GM12878 (cell line): ENCODE results near the gene PDE6B. TPM values are rescaled to one million over a fixed set of nuclear protein-coding genes. Genes with fewer than 3 reads are reported as not detected.

ENCODE experiments used
- ATAC-seq: fragments of 200-7000 bp; cut with Tn5 transposase; 3 replicates; pipeline ENCODE4 v1.9.1; 2020; ENCODE audit warnings: mild to moderate bottlenecking, moderate library complexity
- BruUV-seq: library from RNA; stranded (reverse); fragments of 400-500 nt; replicated peaks from 2 replicates; lab custom pipeline; 2021; lab: Mats Ljungman, UMichigan
- CTCF ChIA-PET: fragments of 300-600 bp; sonication (Branson Sonifier 250); formaldehyde crosslinking; extraction: SDS; loops from one replicate; lab custom pipeline; 2021; ENCODE audit warnings: inconsistent platforms; lab: Yijun Ruan, JAX
- POLR2A ChIA-PET: fragments of 350-600 bp; formaldehyde crosslinking; extraction: SDS; loops from one replicate; lab custom pipeline; 2021; ENCODE audit warnings: inconsistent platforms; lab: Charles Lee
- RAD21 ChIA-PET: fragments of 300-600 bp; sonication (Branson Sonifier 250); formaldehyde crosslinking; loops from one replicate; lab custom pipeline; 2023; ENCODE audit warnings: antibody characterized with exemption; ENCODE audit not compliant: unreplicated experiment; lab: Charles Lee
- SMC1A ChIA-PET: fragments of 300-600 bp; sonication (Branson Sonifier 250); formaldehyde crosslinking; loops from one replicate; lab custom pipeline; 2023; ENCODE audit not compliant: unreplicated experiment, uncharacterized antibody; lab: Charles Lee
- DNase-seq: peaks from one replicate; pipeline ENCODE4 v3.0.0-alpha.2; 2011; ENCODE audit warnings: low read depth, low spot score
- FAIRE-seq: peaks from 3 replicates; lab custom pipeline; 2011; peaks lifted over from hg19 to GRCh38; lab: Jason Lieb, UNC
- H2AFZ ChIP-seq: 2 replicates; pipeline ENCODE4 v1.6.0; 2011; ENCODE audit warnings: low read depth, low read length, control low read depth; ENCODE audit not compliant: control insufficient read depth
- H3K27ac ChIP-seq: 2 replicates; pipeline ENCODE4 v1.5.1; 2011; ENCODE audit warnings: control low read depth; ENCODE audit not compliant: control insufficient read depth, insufficient read depth
- H3K27me3 ChIP-seq, 2 experiments: replicated peaks in 1 of 2; 2 replicates each; pipeline versions ENCODE4 v1.6.0 to v1.6.1; 2011; ENCODE audit warnings: low read length in 1 of 2; ENCODE audit not compliant: control insufficient read depth in 2 of 2, insufficient read depth in 2 of 2
- H3K36me3 ChIP-seq, 2 experiments: 2 replicates each; pipeline ENCODE4 v1.5.1; 2011; ENCODE audit warnings: low read length in 1 of 2; ENCODE audit not compliant: control insufficient read depth in 2 of 2, insufficient read depth in 2 of 2
- H3K4me1 ChIP-seq: 2 replicates; pipeline ENCODE4 v1.6.1; 2011; ENCODE audit warnings: mild to moderate bottlenecking, low read length, moderate library complexity, mixed read lengths; ENCODE audit not compliant: control insufficient read depth, insufficient read depth
- H3K4me2 ChIP-seq: 2 replicates; pipeline ENCODE4 v1.6.0; 2011; ENCODE audit warnings: control low read depth; ENCODE audit not compliant: control insufficient read depth, insufficient read depth
- H3K4me3 ChIP-seq: fragments of 200-600 bp; sonication (generic); 2 replicates; pipeline ENCODE4 v1.5.1; 2016
- H3K79me2 ChIP-seq: 2 replicates; pipeline ENCODE4 v1.6.0; 2011; ENCODE audit warnings: low read length; ENCODE audit not compliant: control insufficient read depth, insufficient read depth
- H3K9ac ChIP-seq: 2 replicates; pipeline ENCODE4 v1.8.0; 2011; ENCODE audit warnings: low read length, control low read depth, mixed read lengths; ENCODE audit not compliant: control insufficient read depth, insufficient read depth
- H3K9me3 ChIP-seq: replicated peaks from 3 replicates; pipeline ENCODE4 v1.5.1; 2011; ENCODE audit warnings: mild to moderate bottlenecking, low read length; ENCODE audit not compliant: control insufficient read depth, insufficient read depth
- H4K20me1 ChIP-seq: 2 replicates; pipeline ENCODE4 v1.6.0; 2011; ENCODE audit not compliant: control insufficient read depth, insufficient read depth
- BACH1 ChIP-seq: fragments of 450-650 bp; IDR thresholded peaks from 2 replicates; pipeline ENCODE4 v1.6.1; 2017; ENCODE audit warnings: mild to moderate bottlenecking, borderline replicate concordance
- BCL3 ChIP-seq: IDR thresholded peaks from 2 replicates; pipeline ENCODE4 v1.6.1; 2011; ENCODE audit warnings: borderline replicate concordance, low read depth, mild to moderate bottlenecking, moderate library complexity, low read length; ENCODE audit not compliant: insufficient read depth, poor library complexity, severe bottlenecking
- DPF2 ChIP-seq: fragments of 450-650 bp; IDR thresholded peaks from 2 replicates; pipeline ENCODE4 v1.6.1; 2017; ENCODE audit warnings: mild to moderate bottlenecking
- ESRRA ChIP-seq: IDR thresholded peaks from 2 replicates; pipeline ENCODE4 v1.6.1; 2012; ENCODE audit warnings: mild to moderate bottlenecking, low read length, improper control_type of control experiment
- FOS ChIP-seq: IDR thresholded peaks from 3 replicates; pipeline ENCODE4 v1.6.1; 2011; ENCODE audit warnings: borderline replicate concordance; ENCODE audit not compliant: insufficient read length; ENCODE audit errors: extremely low read depth
- IKZF1 ChIP-seq: fragments of 450-650 bp; conservative IDR thresholded peaks from 2 replicates; pipeline ENCODE4 v1.6.1; 2017; ENCODE audit warnings: antibody characterized with exemption, mild to moderate bottlenecking
- MYB ChIP-seq: fragments of 150-350 bp; IDR thresholded peaks from 2 replicates; pipeline ENCODE4 v1.6.1; 2014; ENCODE audit warnings: mild to moderate bottlenecking, low read depth, low read length, borderline replicate concordance
- PAX8 ChIP-seq: fragments of 450-650 bp; IDR thresholded peaks from 2 replicates; pipeline ENCODE4 v1.6.1; 2017; ENCODE audit warnings: mild to moderate bottlenecking, moderate library complexity
- RAD51 ChIP-seq: fragments of 450-650 bp; IDR thresholded peaks from 2 replicates; pipeline ENCODE4 v1.6.1; 2016; ENCODE audit warnings: moderate library complexity, mild to moderate bottlenecking, inconsistent platforms
- RB1 ChIP-seq: fragments of 450-650 bp; formaldehyde crosslinking; IDR thresholded peaks from 2 replicates; pipeline ENCODE4 v1.6.1; 2017; ENCODE audit warnings: mild to moderate bottlenecking, borderline replicate concordance
- RELA ChIP-seq: fragments of 450-650 bp; IDR thresholded peaks from 2 replicates; pipeline ENCODE4 v1.8.0; 2014; ENCODE audit warnings: borderline replicate concordance; ENCODE audit not compliant: partially characterized antibody
- SMAD5 ChIP-seq: IDR thresholded peaks from 2 replicates; pipeline ENCODE4 v1.6.1; 2016; ENCODE audit warnings: antibody characterized with exemption, low read depth
- SPI1 ChIP-seq: IDR thresholded peaks from 2 replicates; pipeline ENCODE4 v1.6.1; 2011; ENCODE audit warnings: low read depth, mild to moderate bottlenecking, low read length, moderate library complexity, borderline replicate concordance; ENCODE audit not compliant: insufficient read depth
- SREBF1 ChIP-seq: IDR thresholded peaks from 2 replicates; pipeline ENCODE4 v1.6.1; 2012; ENCODE audit warnings: mild to moderate bottlenecking, low read length
- TBL1XR1 ChIP-seq: IDR thresholded peaks from 2 replicates; pipeline ENCODE4 v1.6.1; 2012; ENCODE audit warnings: low read depth, low read length, improper control_type of control experiment
- WGBS: methylation state at CpG from one replicate; pipeline ENCODE4 v1.1.6; 2016; ENCODE audit warnings: low lambda C conversion rate; ENCODE audit not compliant: insufficient replicate concordance, insufficient coverage; ENCODE audit errors: missing lambda C conversion rate; 5-methylcytosine and 5-hydroxymethylcytosine counted together
- in situ Hi-C: fragments of 300-500 bp; cut with MboI; formaldehyde crosslinking; loops from 9 replicates; pipeline ENCODE4 v1.14.3; 2018; ENCODE audit warnings: mixed read lengths
- intact Hi-C: fragments of 100-400 bp; cut with micrococcal nuclease; formaldehyde crosslinking; loops from one replicate; pipeline ENCODE4 v1.14.2; 2022; ENCODE audit not compliant: unreplicated experiment
- polyA plus RNA-seq, 11 experiments: library from polyadenylated mRNA; depleted of rRNA in 4 of 11; unstranded in 6 of 11; stranded (reverse) in 5 of 11; fragments of >200 nt; fragmentation: Nextera tagmentation in 4 of 11; fragmentation: Illumina TruSeq in 1 of 11; extraction: Ambion mirVana in 4 of 11; extraction: Trizol in 1 of 11; gene quantifications; 1 replicate in 1 of 11; 2 replicates in 10 of 11; pipeline versions ENCODE4 v1.2.1 to v1.2.3, GENCODE V29; 2011 to 2016; ENCODE audit warnings: inconsistent platforms in 2 of 11, missing spikeins in 2 of 11, low read depth in 1 of 11
- total RNA-seq, 4 experiments: library from RNA; depleted of rRNA in 3 of 4; stranded (reverse); fragments of >200 nt in 3 of 4; fragmentation: Illumina TruSeq in 1 of 4; extraction: Trizol in 1 of 4; gene quantifications; 2 replicates each; pipeline versions ENCODE4 v1.2.1 to v1.2.3, GENCODE V29; 2013 to 2021
- TF ChIP-seq, protein P1 (sequence below): fragments of 450-650 bp; formaldehyde crosslinking; IDR thresholded peaks from 2 replicates; pipeline ENCODE4 v1.5.0; 2022; ENCODE audit warnings: mild to moderate bottlenecking, missing genetic modification characterization

PDE6B gene
- total and polyA plus RNA-seq, 10 of the 15 experiments (the other 5 are each of a cell fraction or from before 2014, with no cell fraction given) = 2.6 to 6.4 (median 3.8) TPM

GRCh38 chr4:627347-628125, 2.2 kb downstream of the PDE6B start:
- Histone ChIP-seq H3K9me3 (peaks cover 3% of the 10 kb centered on the region; the same call in 2 of the 3 replicates), H3K4me2 (no peak overlapping the region), H3K9ac (no peak overlapping the region), H3K79me2 (no peaks in the 10 kb centered on the region), H3K36me3 (no peaks in the 10 kb centered on the region), H3K4me1 (no peaks in the 10 kb centered on the region), H3K27me3 (no peaks in the 10 kb centered on the region), H3K27ac (no peak overlapping the region), H3K4me3 (no peak overlapping the region), H4K20me1 (no peaks in the 10 kb centered on the region), H2AFZ (no peak overlapping the region)
- POLR2A ChIA-PET = interaction anchor here (0.7 kb wide), 1 partner anchor 25 kb away, joined by 4 read pairs; no protein-coding TSS in a partner anchor
- TF ChIP-seq BCL3 (no peak), FOS (no peak), SMAD5 (no peak), MYB (no peak), SREBF1 (no peak), PAX8 (no peak), ESRRA (no peak), SPI1 (no peak), RB1 (no peak), BACH1 (no peak), TBL1XR1 (no peak), RAD51 (no peak), IKZF1 (no peak), RELA (no peak), DPF2 (no peak)
- TF ChIP-seq, protein P1, sequence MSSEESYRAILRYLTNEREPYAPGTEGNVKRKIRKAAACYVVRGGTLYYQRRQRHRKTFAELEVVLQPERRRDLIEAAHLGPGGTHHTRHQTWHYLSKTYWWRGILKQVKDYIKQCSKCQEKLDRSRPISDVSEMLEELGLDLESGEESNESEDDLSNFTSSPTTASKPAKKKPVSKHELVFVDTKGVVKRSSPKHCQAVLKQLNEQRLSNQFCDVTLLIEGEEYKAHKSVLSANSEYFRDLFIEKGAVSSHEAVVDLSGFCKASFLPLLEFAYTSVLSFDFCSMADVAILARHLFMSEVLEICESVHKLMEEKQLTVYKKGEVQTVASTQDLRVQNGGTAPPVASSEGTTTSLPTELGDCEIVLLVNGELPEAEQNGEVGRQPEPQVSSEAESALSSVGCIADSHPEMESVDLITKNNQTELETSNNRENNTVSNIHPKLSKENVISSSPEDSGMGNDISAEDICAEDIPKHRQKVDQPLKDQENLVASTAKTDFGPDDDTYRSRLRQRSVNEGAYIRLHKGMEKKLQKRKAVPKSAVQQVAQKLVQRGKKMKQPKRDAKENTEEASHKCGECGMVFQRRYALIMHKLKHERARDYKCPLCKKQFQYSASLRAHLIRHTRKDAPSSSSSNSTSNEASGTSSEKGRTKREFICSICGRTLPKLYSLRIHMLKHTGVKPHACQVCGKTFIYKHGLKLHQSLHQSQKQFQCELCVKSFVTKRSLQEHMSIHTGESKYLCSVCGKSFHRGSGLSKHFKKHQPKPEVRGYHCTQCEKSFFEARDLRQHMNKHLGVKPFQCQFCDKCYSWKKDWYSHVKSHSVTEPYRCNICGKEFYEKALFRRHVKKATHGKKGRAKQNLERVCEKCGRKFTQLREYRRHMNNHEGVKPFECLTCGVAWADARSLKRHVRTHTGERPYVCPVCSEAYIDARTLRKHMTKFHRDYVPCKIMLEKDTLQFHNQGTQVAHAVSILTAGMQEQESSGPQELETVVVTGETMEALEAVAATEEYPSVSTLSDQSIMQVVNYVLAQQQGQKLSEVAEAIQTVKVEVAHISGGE (CRISPR knock-in tag) = no peak
- SMC1A ChIA-PET = no interaction called here
- CTCF ChIA-PET = no interaction called here
- in situ Hi-C loops (no loop called here), intact Hi-C loops (no loop called here)
- 23% methylated on average over 10 of the region's 15 CpGs for WGBS
- no TSS peak for BruUV-seq
- DNase-seq = no peak
- no peak for FAIRE-seq
- RAD21 ChIA-PET = no interaction called here
- no peak for ATAC-seq
